Fibroblast of skin of left quadriceps (primary cell): ENCODE data around the gene RASGRP2.
A peak's percentile ranks its signal among the peaks of the same experiment; 100 is the strongest.

Experiments used
- DNase-seq, 2 experiments: peaks; one replicate each; pipeline ENCODE4 v3.0.0-alpha.2; 2013; ENCODE audit warnings: low read depth in 2 of 2

The RASGRP2 gene

GRCh38 chr11:64757549-64758329 lies 13.8 kb upstream of the RASGRP2 start:
- no peak for DNase-seq

- DNase-seq: no peak
Observed at GRCh38 chr11:64755681-64756361, 11.9 kb upstream of the RASGRP2 start.

- no peak for DNase-seq
Observed at GRCh38 chr11:64754919-64755662, 11.1 kb upstream of the RASGRP2 start.

- no peak for DNase-seq
Observed at GRCh38 chr11:64754124-64754918, 10.4 kb upstream of the RASGRP2 start.

- DNase-seq: no peak
Observed at GRCh38 chr11:64753380-64754123, 9.6 kb upstream of the RASGRP2 start.

- no peak for DNase-seq
Observed at GRCh38 chr11:64753019-64753379, 9.1 kb upstream of the RASGRP2 start.

- no peak for DNase-seq
Observed at GRCh38 chr11:64752175-64752970, 8.4 kb upstream of the RASGRP2 start.

- no peak for DNase-seq
Observed at GRCh38 chr11:64751580-64751979, 7.6 kb upstream of the RASGRP2 start.

- no peak for DNase-seq
Observed at GRCh38 chr11:64751136-64751535, 7.2 kb upstream of the RASGRP2 start.

- no peak for DNase-seq
Observed at GRCh38 chr11:64750361-64751054, 6.6 kb upstream of the RASGRP2 start.

GRCh38 chr11:64747961-64748665 lies 4.2 kb upstream of the RASGRP2 start:
- DNase-seq: peak; percentile 81 to 87

- no peak for DNase-seq
Observed at GRCh38 chr11:64746486-64746885, 2.5 kb upstream of the RASGRP2 start.

- DNase-seq: no peak
Observed at GRCh38 chr11:64745521-64746328, 1.8 kb upstream of the RASGRP2 start.

GRCh38 chr11:64745189-64745520 lies 1.2 kb upstream of the RASGRP2 start:
- DNase-seq: no peak

GRCh38 chr11:64744544-64745188 lies 724 bp upstream of the RASGRP2 start:
- DNase-seq: no peak

- no peak for DNase-seq
Observed at GRCh38 chr11:64742889-64743590, 902 bp downstream of the RASGRP2 start.
